IgD-negative memory B cell (primary cell): ENCODE data around the gene AMPD2. TPM values are rescaled to one million over a fixed set of nuclear protein-coding genes. Genes with fewer than 3 reads are reported as not detected.

Experiments
- H3K27ac Mint-ChIP-seq, 3 donors: one replicate each; pipeline ENCODE4 v1.8.0; 2020 to 2022; ENCODE audit warnings: mild to moderate bottlenecking in 3 of 3, mixed read lengths in 3 of 3, moderate library complexity in 1 of 3
- H3K27me3 Mint-ChIP-seq: one replicate; pipeline ENCODE4 v1.8.0; 2021; ENCODE audit warnings: mixed read lengths
- H3K36me3 Mint-ChIP-seq: one replicate; pipeline ENCODE4 v1.8.0; 2020; ENCODE audit warnings: mild to moderate bottlenecking, mixed read lengths
- H3K4me1 Mint-ChIP-seq, 3 donors: one replicate each; pipeline ENCODE4 v1.8.0; 2020 to 2022; ENCODE audit warnings: mixed read lengths in 3 of 3, mild to moderate bottlenecking in 1 of 3
- H3K4me3 Mint-ChIP-seq, 4 donors: one replicate each; pipeline ENCODE4 v1.8.0; 2020 to 2022; ENCODE audit warnings: mild to moderate bottlenecking in 4 of 4, mixed read lengths in 4 of 4, moderate library complexity in 3 of 4
- H3K9me3 Mint-ChIP-seq, 3 donors: one replicate each; pipeline ENCODE4 v1.8.0; 2020 to 2021; ENCODE audit warnings: mixed read lengths in 3 of 3, mild to moderate bottlenecking in 1 of 3
- polyA plus RNA-seq: library from polyadenylated mRNA; unstranded; fragments of 300-500 nt; fragmentation: Illumina TruSeq; gene quantifications from one replicate; pipeline ENCODE4 v1.2.3, GENCODE V29; 2021

AMPD2 gene
- polyA plus RNA-seq, 1 donor from 2014 or later: 40.7 TPM

GRCh38 chr1:109631513-109632505, 12.2 kb downstream of the AMPD2 start:
- H3K36me3 Mint-ChIP-seq: peaks cover 3% of the 10 kb centered on the region
- peak overlapping the region in 2 of 3 donors; percentile 7 to 57 for H3K27ac Mint-ChIP-seq
- H3K4me3 Mint-ChIP-seq: no peak overlapping the region
- peaks cover 5 to 13% (median 8%) of the 10 kb centered on the region in 3 donors for H3K4me1 Mint-ChIP-seq
- no peaks in the 10 kb centered on the region for H3K9me3 Mint-ChIP-seq
- H3K27me3 Mint-ChIP-seq: no peaks in the 10 kb centered on the region

DNA sequence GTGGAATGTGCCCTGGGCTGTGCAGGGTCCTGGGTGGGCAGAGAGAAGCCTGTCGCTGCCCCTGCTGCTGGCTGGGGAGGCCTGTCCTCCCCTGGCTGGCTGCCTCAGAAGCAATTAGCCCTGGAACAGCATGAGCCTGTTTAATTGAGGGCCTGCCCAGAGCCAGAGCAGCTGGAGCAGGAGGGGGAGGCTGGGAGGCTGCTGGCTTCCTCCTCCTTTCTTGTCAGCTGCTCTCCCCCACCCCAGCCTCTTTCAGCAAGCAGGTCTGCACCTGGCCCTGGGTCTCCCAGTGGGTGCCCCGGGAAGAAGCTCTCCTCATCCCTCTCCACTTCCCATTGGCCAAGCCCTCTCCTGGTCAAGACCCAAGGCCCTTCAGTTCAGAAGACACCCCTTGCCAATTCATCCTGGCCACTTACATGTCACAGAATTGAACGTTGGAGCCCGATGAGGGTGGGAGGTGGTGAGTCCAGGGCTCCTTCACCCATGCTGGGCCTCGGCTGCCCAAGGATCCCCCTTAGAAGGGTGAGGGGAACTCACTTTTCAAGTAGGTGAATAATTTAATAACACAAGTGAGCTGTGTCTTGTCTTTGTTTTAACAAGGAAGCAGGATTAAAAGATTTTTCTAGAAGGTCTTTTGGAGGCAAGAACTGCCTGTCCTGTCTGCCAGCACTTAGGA, 13.2 kb downstream of the AMPD2 start:
- Mint-ChIP-seq H3K9me3 (no peaks in the 10 kb centered on the region), H3K27ac (peak overlapping the region in 1 of 3 donors; percentile 35), H3K36me3 (no peaks in the 10 kb centered on the region), H3K4me3 (no peak overlapping the region), H3K4me1 (peaks cover 5 to 13% (median 8%) of the 10 kb centered on the region in 3 donors), H3K27me3 (no peaks in the 10 kb centered on the region)

- Mint-ChIP-seq H3K9me3 (no peaks in the 10 kb centered on the region), H3K4me1 (peaks cover 5 to 13% (median 8%) of the 10 kb centered on the region in 3 donors), H3K4me3 (peak overlapping the region in 1 of 4 donors; percentile 76), H3K36me3 (no peaks in the 10 kb centered on the region), H3K27me3 (no peaks in the 10 kb centered on the region), H3K27ac (peak overlapping the region in 1 of 3 donors; percentile 19)
These were observed 14.7 kb downstream of the AMPD2 start for GRCh38 chr1:109634292-109634691.

- Mint-ChIP-seq H3K27me3 (no peaks in the 10 kb centered on the region), H3K36me3 (no peaks in the 10 kb centered on the region), H3K9me3 (no peaks in the 10 kb centered on the region), H3K4me3 (peak overlapping the region in 3 of 4 donors; percentile 23 to 76 (median 34)), H3K27ac (peak overlapping the region in 1 of 3 donors; percentile 19), H3K4me1 (peaks cover 5 to 12% (median 10%) of the 10 kb centered on the region in 3 donors)
These were observed 15.4 kb downstream of the AMPD2 start for GRCh38 chr1:109634771-109635750.

DNA sequence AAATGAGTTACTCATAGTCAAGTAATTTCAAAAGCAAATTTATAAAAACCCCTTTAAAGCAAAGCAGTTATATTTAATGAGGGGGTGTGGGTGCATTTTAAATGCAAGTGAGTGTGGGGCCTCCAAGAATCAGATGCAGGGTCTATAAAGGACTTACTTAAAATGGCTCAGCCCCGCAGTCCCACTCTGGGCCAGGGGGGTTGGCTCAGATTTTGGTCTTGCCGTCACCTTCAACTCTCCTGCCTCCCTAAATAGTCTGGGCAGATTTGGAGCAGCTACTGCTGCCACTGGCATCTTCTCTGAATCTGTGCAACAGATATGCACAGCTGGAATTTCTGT, 16.2 kb downstream of the AMPD2 start:
- Mint-ChIP-seq H3K27ac (no peak overlapping the region), H3K4me1 (peaks cover 5 to 14% (median 11%) of the 10 kb centered on the region in 3 donors), H3K9me3 (no peaks in the 10 kb centered on the region), H3K27me3 (no peaks in the 10 kb centered on the region), H3K4me3 (no peak overlapping the region), H3K36me3 (no peaks in the 10 kb centered on the region)

GRCh38 chr1:109636201-109636952, 16.7 kb downstream of the AMPD2 start:
- H3K27me3 Mint-ChIP-seq: no peaks in the 10 kb centered on the region
- peaks cover 5 to 14% (median 11%) of the 10 kb centered on the region in 3 donors for H3K4me1 Mint-ChIP-seq
- H3K9me3 Mint-ChIP-seq: no peaks in the 10 kb centered on the region
- no peak overlapping the region for H3K4me3 Mint-ChIP-seq
- H3K36me3 Mint-ChIP-seq: no peaks in the 10 kb centered on the region
- no peak overlapping the region for H3K27ac Mint-ChIP-seq

GRCh38 chr1:109637446-109637845, 17.8 kb downstream of the AMPD2 start:
- Mint-ChIP-seq H3K36me3 (no peaks in the 10 kb centered on the region), H3K4me1 (peaks cover 5 to 12% (median 11%) of the 10 kb centered on the region in 3 donors), H3K4me3 (no peak overlapping the region), H3K9me3 (no peaks in the 10 kb centered on the region), H3K27me3 (no peaks in the 10 kb centered on the region), H3K27ac (no peak overlapping the region)

GRCh38 chr1:109639063-109639840, 19.6 kb downstream of the AMPD2 start:
- no peak overlapping the region for H3K27ac Mint-ChIP-seq
- H3K27me3 Mint-ChIP-seq: no peaks in the 10 kb centered on the region
- H3K4me3 Mint-ChIP-seq: no peak overlapping the region
- H3K4me1 Mint-ChIP-seq: peaks cover 13 to 16% (median 14%) of the 10 kb centered on the region in 3 donors
- no peaks in the 10 kb centered on the region for H3K36me3 Mint-ChIP-seq
- no peaks in the 10 kb centered on the region for H3K9me3 Mint-ChIP-seq

GRCh38 chr1:109639841-109640184, 20.2 kb downstream of the AMPD2 start:
- Mint-ChIP-seq H3K27ac (no peak overlapping the region), H3K9me3 (no peaks in the 10 kb centered on the region), H3K4me1 (peaks cover 8 to 11% (median 10%) of the 10 kb centered on the region in 3 donors), H3K36me3 (no peaks in the 10 kb centered on the region), H3K27me3 (no peaks in the 10 kb centered on the region), H3K4me3 (no peak overlapping the region)

DNA sequence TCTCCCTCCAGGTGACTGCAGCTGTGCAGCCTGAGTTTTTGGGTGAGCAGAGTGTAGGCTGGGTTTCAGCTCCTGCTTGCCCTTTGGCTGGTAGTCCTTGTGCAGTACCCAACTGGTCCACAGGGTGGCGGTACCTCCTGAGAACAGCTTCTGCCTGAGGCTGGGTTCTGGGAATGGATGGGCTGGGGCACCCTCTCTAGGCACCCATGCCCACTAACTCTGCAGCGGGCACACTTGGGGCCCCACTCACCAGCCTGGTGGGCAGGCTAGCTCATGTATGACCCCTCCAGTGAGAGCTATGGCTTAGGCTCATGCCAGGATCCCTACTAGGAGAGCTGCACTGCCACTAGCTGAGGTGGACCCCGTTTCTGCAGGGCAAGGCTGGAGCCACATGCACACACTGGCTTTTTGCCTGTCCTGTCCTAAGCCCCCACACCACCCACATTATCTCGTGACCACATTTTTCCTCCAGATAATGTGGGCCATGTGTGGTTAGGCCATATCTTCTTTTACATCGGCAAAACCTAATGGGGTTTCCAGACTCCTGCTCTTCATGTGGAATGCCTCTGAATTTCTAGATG, 20.7 kb downstream of the AMPD2 start:
- no peaks in the 10 kb centered on the region for H3K36me3 Mint-ChIP-seq
- no peaks in the 10 kb centered on the region for H3K9me3 Mint-ChIP-seq
- H3K4me1 Mint-ChIP-seq: peaks cover 6 to 10% (median 8%) of the 10 kb centered on the region in 3 donors
- H3K4me3 Mint-ChIP-seq: no peak overlapping the region
- H3K27me3 Mint-ChIP-seq: no peaks in the 10 kb centered on the region
- H3K27ac Mint-ChIP-seq: no peak overlapping the region

DNA sequence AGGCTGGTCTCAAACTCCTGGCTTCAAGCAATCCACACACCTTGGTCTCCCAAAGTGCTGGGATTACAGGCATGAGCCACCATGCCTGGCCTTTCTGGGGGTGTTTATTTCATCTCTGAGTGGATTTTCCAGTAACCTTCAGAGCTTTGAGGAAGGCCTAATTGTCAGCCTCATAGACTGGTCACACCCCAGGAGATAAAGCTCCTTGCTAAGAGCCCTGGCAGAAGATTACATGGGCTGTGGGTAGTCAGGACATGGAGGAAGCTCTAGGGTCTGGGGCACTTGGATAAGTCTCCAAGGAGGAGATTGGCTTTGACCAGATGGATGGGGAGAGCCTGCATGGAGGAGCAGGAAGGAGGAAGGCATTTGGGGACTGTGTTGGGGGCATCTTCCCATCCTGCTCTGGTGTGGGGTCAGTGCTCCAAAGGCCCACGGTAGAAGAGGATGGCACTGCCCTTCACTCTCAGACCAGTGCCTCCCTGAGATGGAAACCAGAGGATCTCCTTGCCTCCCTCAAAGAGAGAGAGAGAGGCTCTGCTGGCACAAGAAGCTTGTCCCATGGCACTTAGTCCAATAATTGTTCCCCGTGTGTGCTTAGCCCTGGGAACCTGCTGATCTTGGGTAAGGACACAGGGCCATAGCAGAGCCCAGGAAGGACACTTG, 21.6 kb downstream of the AMPD2 start:
- H3K27ac Mint-ChIP-seq: no peak overlapping the region
- peaks cover 4 to 10% (median 8%) of the 10 kb centered on the region in 3 donors for H3K4me1 Mint-ChIP-seq
- H3K4me3 Mint-ChIP-seq: no peak overlapping the region
- H3K9me3 Mint-ChIP-seq: no peaks in the 10 kb centered on the region
- no peaks in the 10 kb centered on the region for H3K36me3 Mint-ChIP-seq
- no peaks in the 10 kb centered on the region for H3K27me3 Mint-ChIP-seq

- Mint-ChIP-seq H3K9me3 (no peaks in the 10 kb centered on the region), H3K36me3 (no peaks in the 10 kb centered on the region), H3K27ac (no peak overlapping the region), H3K4me3 (no peak overlapping the region), H3K27me3 (no peaks in the 10 kb centered on the region), H3K4me1 (peaks cover 4 to 10% (median 8%) of the 10 kb centered on the region in 3 donors)
These were observed 22.2 kb downstream of the AMPD2 start for GRCh38 chr1:109641861-109642260.

GRCh38 chr1:109642626-109643025, 23.0 kb downstream of the AMPD2 start:
- no peaks in the 10 kb centered on the region for H3K27me3 Mint-ChIP-seq
- peak overlapping the region in 1 of 4 donors; percentile 11 for H3K4me3 Mint-ChIP-seq
- peaks cover 4 to 10% (median 8%) of the 10 kb centered on the region in 3 donors for H3K4me1 Mint-ChIP-seq
- no peaks in the 10 kb centered on the region for H3K36me3 Mint-ChIP-seq
- H3K9me3 Mint-ChIP-seq: no peaks in the 10 kb centered on the region
- H3K27ac Mint-ChIP-seq: no peak overlapping the region
